Measurements from ENCODE around the gene SMARCA1. TPM values are rescaled to one million over a fixed set of nuclear protein-coding genes. Genes with fewer than 3 reads are reported as not detected.

The SMARCA1 gene
- total and polyA plus RNA-seq, 2 donors, result 14.7 to 15.5 TPM

DNA sequence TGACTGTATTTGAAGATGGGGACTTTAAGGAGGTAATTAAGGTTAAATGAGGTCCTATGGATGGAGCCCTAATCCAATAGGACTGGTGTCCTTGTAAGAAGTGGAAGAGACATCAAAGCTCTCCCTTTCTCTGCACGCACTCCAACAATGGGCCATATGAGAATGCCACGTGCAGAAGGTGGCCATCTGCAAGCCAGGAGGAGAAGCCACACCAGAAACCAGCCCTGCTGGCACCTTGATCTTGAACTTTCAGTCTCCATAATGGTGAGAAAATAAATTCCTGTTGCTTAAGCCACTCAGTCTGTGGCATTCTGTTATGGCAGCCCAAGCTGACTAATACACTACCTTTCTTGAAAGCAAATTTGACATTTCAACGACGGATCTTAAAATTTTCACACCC, 73.2 kb downstream of the SMARCA1 start:
- H3K4me1 ChIP-seq (ENCODE audit: control insufficient read depth in 2 of 2, insufficient read depth in 2 of 2, low read length in 2 of 2), result no peaks in the 10 kb centered on the region
- H3K9me3 ChIP-seq (ENCODE audit: control insufficient read depth in 2 of 2, insufficient read depth in 1 of 2, low read length in 1 of 2), result no peaks in the 10 kb centered on the region
- WGBS, result 97% methylated on average over 4 of the region's 4 CpGs
- H3K4me3 ChIP-seq (ENCODE audit: low read length in 2 of 2), result no peak overlapping the region
- DNase-seq (ENCODE audit: low read depth in 6 of 9, low spot score in 9 of 9), result no peak
- no peaks in the 10 kb centered on the region for H3K27me3 ChIP-seq (ENCODE audit: control insufficient read depth in 2 of 2, insufficient read depth in 1 of 2, low read length in 1 of 2)
- no peak overlapping the region for H3K27ac ChIP-seq (ENCODE audit: low read depth in 1 of 2, low read length in 1 of 2)
- no peaks in the 10 kb centered on the region for H3K36me3 ChIP-seq (ENCODE audit: control insufficient read depth in 2 of 2, insufficient read depth in 2 of 2, low read length in 1 of 2)

DNA sequence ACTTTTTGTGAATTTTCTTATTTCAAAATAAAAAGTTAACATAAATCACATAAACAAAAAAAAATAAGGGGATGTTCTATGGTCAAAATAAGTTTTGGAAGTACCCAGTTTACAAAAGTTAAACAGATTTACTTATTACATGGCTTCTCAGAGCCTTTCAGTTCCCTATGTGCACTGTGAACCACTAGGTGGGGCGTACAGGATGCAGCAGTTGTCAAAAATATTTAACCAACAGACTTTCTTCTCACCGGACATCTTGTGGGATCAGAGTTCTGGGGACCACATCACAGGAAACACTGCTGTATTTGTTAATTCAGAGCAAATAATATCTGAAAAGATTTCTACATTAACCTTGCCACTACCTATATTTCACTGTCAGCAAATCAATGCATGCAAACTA, 74.1 kb downstream of the SMARCA1 start:
- no peak for DNase-seq (ENCODE audit: low read depth in 6 of 9, low spot score in 9 of 9)
- Histone ChIP-seq H3K9me3 (ENCODE audit: control insufficient read depth in 2 of 2, insufficient read depth in 1 of 2, low read length in 1 of 2) (no peaks in the 10 kb centered on the region), H3K36me3 (ENCODE audit: control insufficient read depth in 2 of 2, insufficient read depth in 2 of 2, low read length in 1 of 2) (no peaks in the 10 kb centered on the region), H3K4me3 (ENCODE audit: low read length in 2 of 2) (no peak overlapping the region), H3K27ac (ENCODE audit: low read depth in 1 of 2, low read length in 1 of 2) (no peak overlapping the region), H3K4me1 (ENCODE audit: control insufficient read depth in 2 of 2, insufficient read depth in 2 of 2, low read length in 2 of 2) (no peaks in the 10 kb centered on the region), H3K27me3 (ENCODE audit: control insufficient read depth in 2 of 2, insufficient read depth in 1 of 2, low read length in 1 of 2) (no peaks in the 10 kb centered on the region)
- 41% methylated on average over 2 of the region's 2 CpGs for WGBS

DNA sequence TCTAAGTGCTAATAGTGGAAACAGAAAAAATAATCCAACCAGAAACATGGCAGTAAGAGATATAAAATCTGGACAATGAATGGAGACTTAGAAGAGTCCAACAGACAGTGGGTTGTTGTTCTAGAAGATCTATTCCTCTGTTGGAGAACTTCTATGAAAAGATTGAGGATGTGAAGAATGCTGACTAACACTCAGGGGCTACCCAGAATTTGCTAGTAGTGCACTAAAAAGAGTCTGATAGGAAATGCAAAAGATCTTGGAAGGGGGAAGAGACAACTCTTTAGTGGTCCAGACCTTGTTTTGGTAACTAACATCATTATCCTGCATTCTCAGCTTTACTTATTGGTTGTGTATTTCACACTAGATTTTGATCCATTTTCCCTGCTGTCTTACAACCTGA, 77.9 kb downstream of the SMARCA1 start:
- Histone ChIP-seq H3K36me3 (ENCODE audit: control insufficient read depth in 2 of 2, insufficient read depth in 2 of 2, low read length in 1 of 2) (no peaks in the 10 kb centered on the region), H3K27me3 (ENCODE audit: control insufficient read depth in 2 of 2, insufficient read depth in 1 of 2, low read length in 1 of 2) (no peaks in the 10 kb centered on the region), H3K27ac (ENCODE audit: low read depth in 1 of 2, low read length in 1 of 2) (no peak overlapping the region), H3K4me1 (ENCODE audit: control insufficient read depth in 2 of 2, insufficient read depth in 2 of 2, low read length in 2 of 2) (no peaks in the 10 kb centered on the region), H3K9me3 (ENCODE audit: control insufficient read depth in 2 of 2, insufficient read depth in 1 of 2, low read length in 1 of 2) (no peaks in the 10 kb centered on the region), H3K4me3 (ENCODE audit: low read length in 2 of 2) (no peak overlapping the region)
- no peak for DNase-seq (ENCODE audit: low read depth in 6 of 9, low spot score in 9 of 9)

DNA sequence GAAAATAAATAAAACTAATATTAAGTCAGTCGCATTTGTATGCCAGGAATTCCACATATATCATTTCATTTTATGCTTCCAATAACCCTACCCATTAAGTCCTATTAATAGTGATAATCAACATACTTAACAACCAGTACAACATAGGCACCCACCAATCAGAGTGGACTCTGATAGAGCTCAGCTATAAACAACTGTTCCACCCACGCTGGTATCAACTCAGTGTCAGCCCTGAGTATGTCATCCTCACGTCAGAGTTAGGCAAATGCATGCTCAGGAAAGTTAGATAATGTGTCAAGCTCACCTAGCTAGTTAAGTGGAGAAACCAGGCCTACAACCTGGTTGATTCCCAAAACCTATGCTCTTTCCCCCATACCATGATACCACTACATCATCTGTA, 89.3 kb downstream of the SMARCA1 start:
- H3K27me3 ChIP-seq (ENCODE audit: control insufficient read depth in 2 of 2, insufficient read depth in 1 of 2, low read length in 1 of 2), result no peaks in the 10 kb centered on the region
- H3K36me3 ChIP-seq (ENCODE audit: control insufficient read depth in 2 of 2, insufficient read depth in 2 of 2, low read length in 1 of 2), result no peaks in the 10 kb centered on the region
- H3K9me3 ChIP-seq (ENCODE audit: control insufficient read depth in 2 of 2, insufficient read depth in 1 of 2, low read length in 1 of 2), result no peaks in the 10 kb centered on the region
- H3K4me1 ChIP-seq (ENCODE audit: control insufficient read depth in 2 of 2, insufficient read depth in 2 of 2, low read length in 2 of 2), result no peaks in the 10 kb centered on the region
- WGBS, result 97% methylated on average over 3 of the region's 3 CpGs
- DNase-seq (ENCODE audit: low read depth in 6 of 9, low spot score in 9 of 9), result no peak
- H3K27ac ChIP-seq (ENCODE audit: low read depth in 1 of 2, low read length in 1 of 2), result no peak overlapping the region
- no peak overlapping the region for H3K4me3 ChIP-seq (ENCODE audit: low read length in 2 of 2)

DNA sequence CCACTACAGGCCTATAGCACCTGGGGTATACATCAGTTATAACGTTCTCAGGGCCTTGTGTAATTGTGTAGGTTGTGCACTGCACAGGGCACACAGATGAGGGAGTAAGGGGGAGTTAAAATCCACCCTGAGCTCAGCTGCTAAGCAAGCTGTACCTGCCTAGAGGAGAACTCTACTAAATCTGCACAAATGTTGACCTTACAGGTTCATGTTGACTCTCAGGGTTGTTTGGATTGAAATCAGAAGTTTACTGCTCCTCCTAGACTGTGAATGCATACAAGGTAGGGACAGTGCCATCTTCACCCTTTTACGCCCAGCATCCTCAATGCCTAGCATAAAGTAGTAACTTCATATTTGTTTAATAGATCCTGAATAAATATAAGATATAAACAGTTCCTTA, 89.8 kb downstream of the SMARCA1 start:
- 89% methylated on average over 2 of the region's 2 CpGs for WGBS
- H3K27ac ChIP-seq (ENCODE audit: low read depth in 1 of 2, low read length in 1 of 2), result no peak overlapping the region
- no peaks in the 10 kb centered on the region for H3K4me1 ChIP-seq (ENCODE audit: control insufficient read depth in 2 of 2, insufficient read depth in 2 of 2, low read length in 2 of 2)
- H3K4me3 ChIP-seq (ENCODE audit: low read length in 2 of 2), result no peak overlapping the region
- H3K36me3 ChIP-seq (ENCODE audit: control insufficient read depth in 2 of 2, insufficient read depth in 2 of 2, low read length in 1 of 2), result no peaks in the 10 kb centered on the region
- no peaks in the 10 kb centered on the region for H3K27me3 ChIP-seq (ENCODE audit: control insufficient read depth in 2 of 2, insufficient read depth in 1 of 2, low read length in 1 of 2)
- no peak for DNase-seq (ENCODE audit: low read depth in 6 of 9, low spot score in 9 of 9)
- no peaks in the 10 kb centered on the region for H3K9me3 ChIP-seq (ENCODE audit: control insufficient read depth in 2 of 2, insufficient read depth in 1 of 2, low read length in 1 of 2)

DNA sequence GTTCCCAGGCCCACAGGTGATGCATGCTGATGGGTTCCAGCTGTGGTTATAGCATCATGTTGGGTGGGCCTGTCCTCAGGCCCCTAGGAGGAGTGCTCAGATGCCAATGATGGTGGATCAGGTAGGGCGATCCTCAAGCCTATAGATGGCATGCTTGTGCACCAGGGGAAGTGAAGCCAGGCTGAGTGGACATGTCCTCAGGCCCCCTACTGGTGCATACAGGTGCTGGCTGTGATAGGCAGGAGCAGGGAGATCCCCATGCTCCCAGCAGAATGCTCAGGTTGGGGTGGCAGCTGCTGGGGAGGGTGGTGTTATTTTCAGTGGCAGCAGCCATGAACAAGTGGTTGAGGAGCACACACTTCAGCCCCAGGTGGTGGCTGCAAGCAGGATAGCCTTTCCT, 96.0 kb downstream of the SMARCA1 start:
- Histone ChIP-seq H3K27me3 (ENCODE audit: control insufficient read depth in 2 of 2, insufficient read depth in 1 of 2, low read length in 1 of 2) (no peaks in the 10 kb centered on the region), H3K9me3 (ENCODE audit: control insufficient read depth in 2 of 2, insufficient read depth in 1 of 2, low read length in 1 of 2) (no peaks in the 10 kb centered on the region), H3K27ac (ENCODE audit: low read depth in 1 of 2, low read length in 1 of 2) (no peak overlapping the region), H3K4me1 (ENCODE audit: control insufficient read depth in 2 of 2, insufficient read depth in 2 of 2, low read length in 2 of 2) (no peaks in the 10 kb centered on the region), H3K36me3 (ENCODE audit: control insufficient read depth in 2 of 2, insufficient read depth in 2 of 2, low read length in 1 of 2) (no peaks in the 10 kb centered on the region), H3K4me3 (ENCODE audit: low read length in 2 of 2) (no peak overlapping the region)
- WGBS, result 97% methylated on average over 1 of the region's 1 CpG
- no peak for DNase-seq (ENCODE audit: low read depth in 6 of 9, low spot score in 9 of 9)

DNA sequence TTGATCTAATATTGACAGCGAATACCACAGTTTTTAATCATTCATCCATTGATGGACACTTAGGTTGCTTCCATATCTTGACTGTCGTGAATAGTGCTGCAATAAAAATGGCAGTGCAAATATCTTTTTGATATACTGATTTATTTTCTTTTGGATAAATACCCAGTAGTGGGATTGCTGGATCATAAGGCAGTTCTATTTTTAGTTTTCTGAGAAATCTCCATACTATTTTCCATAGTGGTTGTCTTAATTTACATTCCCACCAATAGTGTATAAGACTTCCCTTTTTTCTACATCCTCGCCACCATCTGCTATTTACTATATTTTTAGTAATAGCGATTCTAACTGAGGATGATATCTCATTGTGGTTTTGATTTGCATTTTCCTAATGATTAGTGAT, 100.1 kb downstream of the SMARCA1 start:
- no peak for DNase-seq (ENCODE audit: low read depth in 6 of 9, low spot score in 9 of 9)
- 96% methylated on average over 4 of the region's 4 CpGs for WGBS
- H3K27me3 ChIP-seq (ENCODE audit: control insufficient read depth in 2 of 2, insufficient read depth in 1 of 2, low read length in 1 of 2), result no peaks in the 10 kb centered on the region

DNA sequence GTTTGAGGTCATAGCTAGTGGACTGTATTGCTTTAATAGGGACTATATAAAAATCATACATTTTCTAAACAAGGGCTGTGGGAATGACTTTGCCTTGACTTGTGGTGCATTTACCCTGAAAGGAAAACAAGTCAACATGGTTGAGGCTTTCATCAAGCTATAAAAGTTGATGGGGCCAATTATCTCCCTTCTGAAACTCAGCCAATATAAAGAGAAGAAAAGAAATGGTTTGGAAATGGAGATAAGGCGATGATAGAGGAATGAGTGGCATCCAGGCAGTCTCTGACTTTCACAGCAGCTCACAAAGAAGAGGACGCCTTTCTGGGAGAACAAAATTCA, 118.7 kb downstream of the SMARCA1 start:
- Histone ChIP-seq H3K4me1 (ENCODE audit: control insufficient read depth in 2 of 2, insufficient read depth in 2 of 2, low read length in 2 of 2) (no peaks in the 10 kb centered on the region), H3K9me3 (ENCODE audit: control insufficient read depth in 2 of 2, insufficient read depth in 1 of 2, low read length in 1 of 2) (no peaks in the 10 kb centered on the region), H3K36me3 (ENCODE audit: control insufficient read depth in 2 of 2, insufficient read depth in 2 of 2, low read length in 1 of 2) (no peaks in the 10 kb centered on the region), H3K27me3 (ENCODE audit: control insufficient read depth in 2 of 2, insufficient read depth in 1 of 2, low read length in 1 of 2) (no peaks in the 10 kb centered on the region), H3K27ac (ENCODE audit: low read depth in 1 of 2, low read length in 1 of 2) (no peak overlapping the region), H3K4me3 (ENCODE audit: low read length in 2 of 2) (no peak overlapping the region)
- 94% methylated on average over 2 of the region's 2 CpGs for WGBS
- no peak for DNase-seq (ENCODE audit: low read depth in 6 of 9, low spot score in 9 of 9)

More for the DNA sequence above, 100.1 kb downstream of the SMARCA1 start:
- Histone ChIP-seq H3K4me3 (ENCODE audit: low read length in 2 of 2) (no peak overlapping the region), H3K27ac (ENCODE audit: low read depth in 1 of 2, low read length in 1 of 2) (no peak overlapping the region), H3K36me3 (ENCODE audit: control insufficient read depth in 2 of 2, insufficient read depth in 2 of 2, low read length in 1 of 2) (no peaks in the 10 kb centered on the region), H3K4me1 (ENCODE audit: control insufficient read depth in 2 of 2, insufficient read depth in 2 of 2, low read length in 2 of 2) (no peaks in the 10 kb centered on the region), H3K9me3 (ENCODE audit: control insufficient read depth in 2 of 2, insufficient read depth in 1 of 2, low read length in 1 of 2) (no peaks in the 10 kb centered on the region)

DNA sequence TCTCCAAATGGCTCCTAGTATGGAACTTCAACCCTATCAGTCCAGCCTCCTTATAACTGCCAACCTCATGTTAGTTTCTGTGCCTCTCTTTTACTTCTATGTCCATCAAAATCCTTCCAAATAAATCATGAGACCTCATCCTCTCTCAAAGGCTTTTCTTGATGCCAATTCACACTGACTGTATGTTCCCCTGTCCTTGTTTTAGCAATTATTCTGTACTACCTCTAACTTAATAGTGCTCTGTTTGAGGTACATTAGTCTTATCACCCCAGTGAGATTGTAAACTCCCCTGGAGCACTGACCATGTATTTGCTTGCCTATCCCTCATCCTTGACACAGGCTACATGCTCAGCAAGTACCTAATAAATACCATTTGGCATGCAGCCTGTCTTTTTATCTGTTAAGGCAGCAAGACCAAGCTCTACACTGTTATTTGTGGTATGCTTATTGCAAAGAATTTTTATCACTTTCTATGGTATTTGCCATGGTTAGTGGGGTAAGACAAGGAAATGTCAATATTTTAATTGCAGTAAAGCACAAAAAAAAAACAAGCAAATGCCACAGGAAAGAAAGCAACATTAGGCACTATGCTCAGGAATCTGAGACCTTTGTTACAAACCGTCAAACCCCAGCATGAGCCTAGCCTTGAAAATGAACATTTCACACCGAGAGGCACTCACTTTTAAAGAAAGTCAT, 119.2 kb downstream of the SMARCA1 start:
- Histone ChIP-seq H3K4me1 (ENCODE audit: control insufficient read depth in 2 of 2, insufficient read depth in 2 of 2, low read length in 2 of 2) (no peaks in the 10 kb centered on the region), H3K27ac (ENCODE audit: low read depth in 1 of 2, low read length in 1 of 2) (no peak overlapping the region), H3K4me3 (ENCODE audit: low read length in 2 of 2) (no peak overlapping the region), H3K9me3 (ENCODE audit: control insufficient read depth in 2 of 2, insufficient read depth in 1 of 2, low read length in 1 of 2) (no peaks in the 10 kb centered on the region), H3K27me3 (ENCODE audit: control insufficient read depth in 2 of 2, insufficient read depth in 1 of 2, low read length in 1 of 2) (no peaks in the 10 kb centered on the region), H3K36me3 (ENCODE audit: control insufficient read depth in 2 of 2, insufficient read depth in 2 of 2, low read length in 1 of 2) (no peaks in the 10 kb centered on the region)
- DNase-seq (ENCODE audit: low read depth in 6 of 9, low spot score in 9 of 9), result no peak
- WGBS, result 90% methylated on average over 2 of the region's 2 CpGs

All from thymus (tissue), 11 donors.